Dermis microvascular lymphatic vessel endothelial cell (primary cell): Measurements from ENCODE around the gene ELOVL2. TPM values are rescaled to one million over a fixed set of nuclear protein-coding genes. Genes with fewer than 3 reads are reported as not detected.
"Not testable (repeated sequence)": the region's sequence is repeated elsewhere in the genome, so short reads cannot be mapped to it uniquely, and the experiment has no call there.

ENCODE experiments used
- DNase-seq, 2 donors: peaks; one replicate each; pipeline versions ENCODE4 v3.0.0 to v3.0.0-alpha.2; 2010; ENCODE audit warnings: low read depth in 2 of 2
- total RNA-seq: library from RNA; depleted of rRNA; stranded (reverse); fragments of >200 nt; gene quantifications from 2 replicates; pipeline ENCODE4 v1.2.1, GENCODE V29; 2014

Gene ELOVL2
- total RNA-seq, 1 donor from 2014 or later: not detected

DNA sequence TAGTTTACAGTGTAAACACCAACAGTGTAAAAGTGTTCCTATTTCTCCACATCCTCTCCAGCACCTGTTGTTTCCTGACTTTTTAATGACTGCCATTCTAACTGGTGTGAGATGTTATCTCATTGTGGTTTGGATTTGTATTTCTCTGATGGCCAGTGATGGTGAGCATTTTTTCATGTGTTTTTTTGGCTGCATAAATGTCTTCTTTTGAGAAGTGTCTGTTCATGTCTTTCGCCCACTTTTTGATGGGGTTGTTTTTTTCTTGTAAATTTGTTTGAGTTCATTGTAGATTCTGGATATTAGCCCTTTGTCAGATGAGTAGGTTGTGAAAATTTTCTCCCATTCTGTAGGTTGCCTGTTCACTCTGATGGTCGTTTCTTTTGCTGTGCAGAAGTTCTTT lies 59.1 kb downstream of the ELOVL2 start:
- not testable (repeated sequence) for DNase-seq

DNA sequence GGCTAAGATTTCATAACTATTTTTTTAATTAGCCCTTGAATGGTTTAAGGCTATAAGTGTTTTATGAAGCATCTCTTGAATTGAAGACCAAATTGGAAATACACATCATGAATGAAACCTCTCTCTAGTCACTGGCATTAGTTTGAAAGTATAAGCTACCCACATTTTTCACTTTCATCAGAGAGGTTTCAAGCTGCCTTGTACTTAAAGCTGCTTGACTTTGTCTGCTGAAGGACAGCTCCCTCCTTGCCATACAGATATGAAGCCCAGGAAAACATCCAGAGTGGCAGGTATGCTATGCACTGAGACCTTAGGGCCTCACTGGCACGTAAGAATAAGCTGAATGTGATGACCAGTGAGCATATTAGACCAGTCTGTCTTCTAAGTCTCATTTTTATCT lies 62.7 kb downstream of the ELOVL2 start:
- DNase-seq: no peak

DNA sequence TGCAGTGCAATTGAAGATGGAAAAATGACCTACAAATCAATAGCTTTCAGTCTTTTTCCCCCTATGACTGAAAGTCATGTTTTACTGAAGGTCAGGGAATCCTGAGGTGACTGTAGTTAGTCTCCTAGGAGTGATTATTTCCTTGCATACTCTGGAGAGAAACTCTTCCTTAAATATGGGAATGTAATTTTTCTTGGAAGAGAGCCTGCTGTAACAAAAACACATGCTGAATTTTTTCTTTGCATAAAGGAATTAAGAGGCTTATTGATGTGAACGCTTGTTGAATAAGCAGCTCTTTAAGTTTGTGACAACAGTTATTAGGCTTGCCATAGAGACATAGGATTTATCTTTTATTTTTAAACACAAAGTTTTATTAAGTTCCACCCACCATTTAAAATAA lies 64.5 kb downstream of the ELOVL2 start:
- DNase-seq: no peak

DNA sequence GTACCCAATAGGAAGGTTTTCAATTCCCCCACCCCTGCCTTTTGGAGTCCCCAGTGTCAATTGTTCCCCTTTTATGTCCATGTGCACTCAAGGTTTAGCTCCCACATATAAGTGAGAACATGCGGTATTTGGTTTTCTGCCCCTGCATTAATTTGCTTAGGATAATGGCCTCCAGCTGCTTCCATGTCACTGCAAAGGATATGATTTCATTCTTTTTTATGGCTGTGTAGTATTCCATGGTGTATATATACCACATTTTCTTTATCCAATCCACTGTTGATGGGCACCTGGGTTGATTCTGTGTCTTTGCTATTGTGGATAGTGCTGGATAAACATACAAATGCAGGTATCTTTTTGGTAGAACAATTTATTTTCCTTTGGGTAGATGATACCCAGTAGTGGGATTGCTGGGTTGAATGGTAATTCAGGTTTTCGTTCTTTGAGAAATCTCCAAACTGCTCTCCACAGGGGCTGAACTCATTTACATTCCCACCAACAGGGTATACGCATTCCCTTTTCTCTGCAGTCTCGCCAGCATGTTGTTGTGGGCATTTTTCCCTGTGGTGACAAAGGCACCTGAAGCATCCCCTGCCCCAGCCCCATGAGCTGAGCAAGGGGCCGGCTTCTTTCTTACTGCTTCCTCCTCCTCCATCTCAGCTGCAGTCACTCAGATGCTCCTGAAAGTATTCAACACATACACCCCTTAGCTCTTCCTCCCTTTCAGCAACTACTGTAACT lies 66.7 kb downstream of the ELOVL2 start:
- no peak for DNase-seq

DNA sequence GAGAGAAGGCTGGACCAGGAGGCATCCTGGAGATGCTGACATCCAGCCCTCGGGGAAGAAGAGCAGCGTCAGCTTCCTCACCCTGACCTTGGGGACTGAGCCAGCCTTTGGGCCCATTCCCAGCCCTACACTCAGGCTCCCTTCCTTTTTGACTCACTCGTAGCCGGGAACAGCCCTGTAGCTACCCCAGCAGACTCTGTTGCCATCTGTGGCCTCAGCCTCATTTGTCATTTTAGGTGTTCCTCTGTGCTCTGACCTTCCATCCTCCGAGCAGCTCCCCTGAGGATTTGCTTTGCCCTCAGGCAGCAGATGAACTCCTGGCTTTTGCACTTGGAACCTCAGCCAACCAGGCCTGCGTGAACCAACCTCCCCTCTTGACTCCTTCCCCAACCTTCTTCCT lies 67.5 kb downstream of the ELOVL2 start:
- no peak for DNase-seq

DNA sequence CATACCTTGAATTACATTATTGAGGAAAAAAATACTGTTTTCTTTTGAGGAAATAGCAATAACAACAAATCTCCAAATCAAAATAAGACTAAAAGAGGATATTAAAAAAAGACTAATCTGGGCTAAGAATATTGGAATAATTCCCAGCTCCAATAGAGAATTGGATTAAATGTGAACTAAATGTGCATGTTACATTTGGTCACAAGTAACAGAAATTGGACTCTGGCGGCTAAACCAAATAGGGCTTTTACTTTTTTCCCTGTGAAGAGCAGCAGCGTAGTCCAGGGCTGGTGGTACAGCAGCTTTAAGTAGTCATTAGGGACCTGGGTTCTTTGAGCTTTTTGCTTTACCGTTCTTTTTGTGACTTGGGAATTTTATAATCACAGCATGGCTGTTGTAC lies 71.9 kb downstream of the ELOVL2 start:
- DNase-seq: no peak

DNA sequence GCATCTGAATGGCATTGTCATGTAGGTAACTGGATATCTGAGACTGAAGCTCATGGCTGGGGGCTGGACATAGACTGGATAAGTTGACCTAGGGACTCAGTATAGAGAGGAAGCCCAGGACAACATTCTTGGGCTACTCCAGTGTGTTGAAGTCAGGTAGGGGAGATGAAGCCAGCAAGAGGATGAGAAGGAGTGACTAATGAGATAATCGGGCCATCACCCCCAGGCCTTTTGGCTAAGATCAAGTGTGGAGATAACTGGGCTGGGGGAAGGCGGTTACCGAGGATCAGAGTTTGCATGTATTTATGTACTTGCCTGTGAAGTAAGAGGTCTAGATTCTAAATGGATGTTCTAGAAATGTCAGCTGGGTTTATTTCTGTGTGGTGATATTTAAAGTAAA lies 73.4 kb downstream of the ELOVL2 start:
- DNase-seq: no peak

DNA sequence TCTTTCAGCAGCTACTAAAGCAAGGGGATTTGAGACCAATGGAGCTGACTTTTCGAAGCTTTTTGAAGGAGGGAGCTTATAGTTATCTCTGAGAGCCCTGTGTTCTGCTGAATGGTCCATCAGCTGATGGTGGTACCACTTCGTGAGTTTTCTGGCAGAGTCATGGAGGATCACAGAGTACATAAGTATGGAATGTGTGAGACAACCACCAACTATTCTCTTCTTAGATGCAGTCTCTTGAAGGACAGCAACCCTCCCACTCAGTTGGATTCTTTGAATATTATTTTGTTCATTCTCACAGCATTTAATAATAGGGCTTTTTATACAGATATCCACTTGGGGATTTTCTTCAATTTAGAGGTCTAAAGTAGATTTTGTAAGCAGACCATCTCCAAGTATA lies 75.3 kb downstream of the ELOVL2 start:
- DNase-seq: no peak

DNA sequence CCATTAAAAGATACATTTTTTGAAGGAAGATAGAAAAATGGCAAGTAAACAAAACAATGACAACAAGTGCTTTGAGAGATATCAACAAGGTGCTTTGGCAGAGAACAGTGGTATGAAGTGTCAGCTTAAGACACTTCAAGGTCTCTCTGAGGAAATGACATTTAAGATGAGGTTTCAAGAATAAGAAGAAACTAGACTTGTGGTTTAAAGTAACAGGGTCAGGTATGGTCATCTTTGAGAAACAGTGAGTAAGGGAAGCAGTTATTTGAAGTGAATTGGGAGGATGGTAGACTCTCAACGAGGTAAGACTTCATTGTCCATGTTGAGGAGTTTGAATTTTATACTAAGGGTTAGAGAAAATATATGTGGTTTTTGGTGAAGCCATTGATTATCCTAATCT lies 79.4 kb downstream of the ELOVL2 start:
- DNase-seq: no peak

DNA sequence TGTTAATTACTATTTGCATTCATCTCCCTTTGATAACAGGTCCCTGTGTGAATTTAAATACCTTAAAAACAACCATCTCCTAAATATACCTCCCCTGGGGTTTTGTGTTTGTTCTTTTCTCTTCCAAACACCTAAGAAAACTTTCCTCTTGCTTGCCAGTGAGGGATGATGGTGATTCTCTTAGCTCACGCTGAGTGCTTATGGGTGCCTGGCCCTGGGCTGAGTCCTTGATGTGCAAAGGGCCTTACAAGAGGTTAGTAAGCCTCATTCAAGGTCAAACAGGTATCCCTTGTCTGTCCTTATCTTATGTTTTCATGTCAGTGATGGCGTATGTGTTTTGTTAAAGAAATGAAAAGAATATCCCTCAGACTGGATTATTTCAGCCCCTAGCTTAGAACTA lies 81.0 kb downstream of the ELOVL2 start:
- no peak for DNase-seq

DNA sequence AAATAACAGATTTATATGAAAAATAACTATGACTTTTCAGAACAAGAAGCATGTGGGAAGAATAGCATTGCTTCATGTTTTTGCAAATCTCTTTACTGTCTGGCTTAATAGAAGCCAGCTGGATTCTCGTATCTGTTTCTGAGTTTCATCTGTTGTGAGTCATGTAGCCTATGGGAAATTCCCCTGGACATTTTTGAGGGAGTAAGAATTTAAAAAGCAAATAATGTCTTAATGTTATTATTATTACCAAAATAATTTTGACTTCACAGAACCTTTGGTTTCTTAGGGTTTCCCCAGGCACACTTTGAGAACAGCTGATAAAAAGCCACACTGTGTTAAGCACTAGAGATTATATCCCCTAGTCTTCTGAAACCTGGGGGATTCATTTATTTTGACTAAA lies 81.4 kb downstream of the ELOVL2 start:
- peak in 1 of 2 donors; percentile 7 for DNase-seq

DNA sequence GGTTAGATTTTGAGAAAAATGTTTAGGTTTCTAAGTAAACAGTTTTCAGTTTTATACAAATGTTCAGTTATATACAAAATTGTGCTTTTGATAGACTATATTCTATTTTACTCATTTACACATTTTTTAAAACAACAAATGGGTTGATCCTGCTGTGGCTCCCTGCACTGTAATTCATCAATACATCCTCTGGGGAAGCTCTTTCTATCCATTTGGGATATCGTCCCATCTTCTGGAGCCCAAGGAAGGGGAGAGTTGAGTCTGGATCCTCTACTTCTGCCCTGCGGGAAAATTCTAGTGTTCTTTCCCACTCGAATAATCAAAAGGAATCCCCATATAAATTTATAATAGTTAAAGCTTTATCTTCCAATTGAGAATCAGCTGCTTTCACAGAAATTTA lies 82.3 kb downstream of the ELOVL2 start:
- no peak for DNase-seq

DNA sequence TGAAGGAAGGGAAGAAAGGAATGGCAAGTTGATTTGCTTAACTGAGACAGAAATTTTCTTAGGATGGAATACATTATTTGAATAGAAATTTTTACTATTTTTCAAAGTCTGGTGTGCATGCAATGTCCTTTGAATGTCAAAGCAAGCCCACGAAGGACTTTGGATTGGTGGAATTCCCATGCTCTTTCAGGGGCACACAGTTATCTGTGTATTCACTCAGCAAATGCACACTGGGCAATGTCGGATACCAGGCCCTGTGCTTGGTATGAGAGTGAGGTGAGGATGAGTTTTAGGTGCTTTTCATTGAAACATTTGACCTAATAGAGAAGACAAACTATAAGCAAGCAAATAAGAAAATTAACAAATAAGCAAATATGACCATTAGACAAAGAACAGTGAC lies 83.9 kb downstream of the ELOVL2 start:
- no peak for DNase-seq

DNA sequence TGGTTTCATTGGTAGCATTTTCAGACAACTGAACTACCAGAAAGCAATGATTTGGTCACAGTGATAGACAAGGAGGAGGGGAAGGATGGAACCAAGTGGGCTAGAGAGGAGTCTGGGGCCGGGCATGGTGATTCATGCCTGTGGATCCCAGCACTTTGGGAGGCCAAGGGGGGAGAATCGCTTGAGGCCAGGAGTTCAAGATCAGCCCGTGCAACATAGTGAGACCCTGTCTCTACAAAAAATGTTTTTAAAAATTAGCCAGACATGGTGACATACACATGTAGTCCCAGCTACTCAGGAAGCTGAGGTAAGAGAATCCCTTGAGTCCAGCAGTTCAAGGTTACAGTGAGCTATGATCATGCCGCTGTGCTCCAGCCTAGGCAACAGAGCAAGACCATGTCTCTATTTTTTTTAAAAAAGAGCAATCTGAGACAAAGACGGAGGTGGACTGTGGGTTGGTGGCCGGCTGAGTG lies 86.7 kb downstream of the ELOVL2 start:
- DNase-seq: no peak

DNA sequence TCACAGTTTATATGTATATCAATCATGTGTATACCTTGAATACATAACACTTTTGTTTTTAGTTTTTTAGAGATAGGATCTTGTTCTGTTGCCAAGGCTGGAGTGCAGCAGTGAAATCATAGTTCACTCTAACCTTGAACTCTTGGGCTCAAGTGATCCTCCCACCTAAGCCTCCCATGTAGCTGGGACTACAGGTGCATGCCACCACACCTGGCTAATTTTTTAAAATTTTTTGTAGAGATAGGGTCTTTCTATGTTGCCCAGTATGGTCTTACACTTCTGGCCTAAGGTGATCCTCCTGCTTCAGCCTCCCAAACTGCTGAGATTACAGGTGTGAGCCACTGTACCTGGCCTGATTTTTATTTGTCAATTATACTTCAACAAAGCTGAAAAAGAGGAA lies 87.3 kb downstream of the ELOVL2 start:
- DNase-seq: no peak

DNA sequence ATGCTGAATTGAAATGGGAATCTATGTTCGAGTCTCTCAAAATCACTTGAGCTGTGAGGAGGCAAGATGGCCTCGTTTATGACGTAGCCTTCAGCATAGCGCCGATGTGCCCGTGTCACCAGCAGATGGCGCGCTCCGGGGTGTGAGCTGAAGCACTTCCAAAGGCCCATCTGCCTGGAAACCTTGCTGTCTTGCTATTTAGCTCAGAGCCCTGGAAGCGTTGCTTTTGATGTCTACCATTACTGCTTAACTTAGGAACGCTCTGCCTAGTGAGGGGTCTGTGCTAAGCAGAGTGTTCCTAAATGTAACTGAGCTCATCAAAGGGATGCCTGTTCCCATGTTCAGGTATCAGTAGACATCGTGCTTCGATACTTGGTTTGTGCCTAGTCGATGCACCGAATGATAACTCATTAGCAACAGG lies 89.5 kb downstream of the ELOVL2 start:
- peak; percentile 45 to 70 for DNase-seq

DNA sequence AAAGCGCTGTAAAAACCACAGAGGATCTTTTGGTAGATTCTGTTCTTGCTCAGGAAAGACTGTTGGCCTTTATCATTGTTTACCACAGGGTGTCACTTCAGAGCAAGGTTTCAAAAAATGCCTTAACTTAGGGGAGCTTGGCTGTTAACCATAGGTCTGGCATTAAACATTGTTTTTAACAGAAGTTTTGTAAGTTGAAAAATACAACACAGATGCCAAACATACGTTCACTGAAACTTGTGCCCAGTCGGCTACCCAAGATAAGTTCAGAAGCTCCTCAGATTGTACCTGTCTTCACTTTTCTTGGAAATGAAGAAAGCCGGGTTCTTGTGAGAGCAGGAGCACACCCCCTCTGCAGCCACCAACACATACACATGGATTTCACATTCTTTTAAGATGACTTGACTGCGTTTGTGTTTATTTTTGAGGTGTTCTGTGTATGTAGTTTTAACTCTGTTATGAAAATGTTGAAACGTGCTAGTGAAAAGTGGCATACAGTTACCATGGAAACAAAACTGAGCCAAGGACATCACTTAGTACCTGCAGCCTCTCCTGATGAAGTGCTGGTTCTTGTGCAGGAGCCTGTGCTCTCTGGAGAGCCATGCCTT lies 92.3 kb downstream of the ELOVL2 start:
- DNase-seq: peak; percentile 20 to 27

DNA sequence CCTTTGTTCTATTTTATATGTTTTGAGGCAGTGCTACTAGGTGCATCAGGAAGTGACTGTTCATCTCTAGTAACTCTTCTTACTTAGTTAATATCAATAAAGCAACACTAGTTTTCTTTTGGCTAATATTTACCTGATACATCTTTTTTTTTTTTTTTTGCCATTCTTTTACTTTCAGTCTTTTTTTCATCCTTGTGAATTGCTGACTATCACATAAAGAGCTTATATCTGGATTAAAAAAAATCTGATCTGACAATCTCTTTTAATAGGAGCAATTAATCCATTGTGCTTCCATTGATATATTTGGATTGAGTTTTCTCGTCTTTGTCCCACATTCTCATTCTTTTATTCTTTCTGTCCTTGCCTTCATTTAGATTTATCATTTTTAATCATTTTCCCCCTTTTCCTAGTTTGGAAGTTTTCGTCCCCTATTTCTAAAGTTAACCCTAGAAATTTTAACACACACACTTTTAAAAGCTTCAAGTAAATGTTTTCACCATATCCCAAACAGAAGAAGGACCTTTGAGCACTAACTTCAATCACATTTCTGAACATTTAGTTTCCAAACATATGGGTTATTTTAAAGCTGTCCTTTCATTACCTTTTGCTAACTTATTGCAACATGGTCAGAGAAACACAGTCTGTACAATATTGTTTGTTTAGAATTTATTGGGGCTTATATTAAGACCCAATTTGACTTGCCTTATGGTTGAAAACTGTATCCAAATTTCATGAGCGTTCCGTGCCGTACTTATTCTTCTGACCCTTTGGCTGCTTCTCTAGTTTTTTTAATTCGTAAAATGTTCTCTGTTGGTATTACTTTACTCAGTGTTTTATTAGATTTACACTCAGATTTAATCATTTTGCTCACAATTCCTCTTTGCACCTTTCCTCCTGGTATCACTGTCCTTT lies 94.3 kb downstream of the ELOVL2 start:
- no peak for DNase-seq

DNA sequence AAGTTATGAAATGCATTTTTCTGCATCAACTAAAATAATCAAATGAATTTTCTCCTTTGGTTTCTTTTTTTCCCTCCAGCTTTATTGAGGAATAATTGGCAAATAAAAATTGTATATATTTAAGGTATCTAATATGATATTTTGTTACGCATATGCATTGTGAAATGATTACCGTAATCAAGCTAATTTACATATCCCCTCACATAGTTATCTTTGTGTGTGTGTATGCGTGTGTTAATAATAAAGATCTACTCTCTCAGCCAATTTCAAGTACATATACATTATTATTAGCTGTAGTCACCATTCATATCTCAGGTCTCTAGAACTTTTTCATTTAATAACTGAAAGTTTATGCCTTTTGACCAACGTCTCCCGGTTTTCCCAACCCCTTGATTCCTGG lies 96.1 kb downstream of the ELOVL2 start:
- no peak for DNase-seq

DNA sequence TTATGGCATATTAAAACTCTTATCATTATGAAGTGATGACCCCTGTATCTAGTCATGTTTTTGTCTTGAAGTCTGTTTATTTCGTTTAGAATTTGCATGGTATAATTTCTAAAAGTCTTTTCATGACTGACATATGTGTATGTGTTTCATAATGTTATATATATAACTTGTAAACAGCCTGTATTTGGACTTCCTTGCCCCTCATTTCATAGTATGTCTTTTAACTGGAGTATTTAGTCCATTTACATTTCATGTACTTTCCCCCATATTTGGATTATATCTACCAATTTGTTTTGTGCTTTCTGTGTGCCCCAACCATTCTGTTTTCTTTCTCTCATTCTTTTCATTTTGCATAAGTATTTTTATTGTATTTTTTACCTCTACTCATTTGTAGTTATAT lies 98.3 kb downstream of the ELOVL2 start:
- DNase-seq: no peak

DNA sequence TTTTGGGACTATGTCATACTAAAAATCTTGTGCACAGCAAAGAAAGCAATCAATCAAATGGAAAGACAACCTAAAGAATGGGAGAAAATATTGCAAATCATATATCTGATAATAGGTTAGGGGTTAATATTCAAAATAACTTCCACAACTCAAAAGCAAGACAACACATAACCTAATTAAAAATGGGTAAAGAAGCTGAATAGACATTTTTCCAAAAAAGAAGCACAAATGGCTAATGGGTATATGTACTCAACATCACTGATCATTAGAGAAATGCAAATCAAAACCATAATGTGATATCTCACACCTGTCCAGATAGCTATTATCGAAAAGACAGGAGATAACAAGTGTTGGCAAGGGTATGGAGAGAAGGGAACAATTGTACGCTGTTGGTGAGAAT lies 104.3 kb downstream of the ELOVL2 start:
- no peak for DNase-seq

DNA sequence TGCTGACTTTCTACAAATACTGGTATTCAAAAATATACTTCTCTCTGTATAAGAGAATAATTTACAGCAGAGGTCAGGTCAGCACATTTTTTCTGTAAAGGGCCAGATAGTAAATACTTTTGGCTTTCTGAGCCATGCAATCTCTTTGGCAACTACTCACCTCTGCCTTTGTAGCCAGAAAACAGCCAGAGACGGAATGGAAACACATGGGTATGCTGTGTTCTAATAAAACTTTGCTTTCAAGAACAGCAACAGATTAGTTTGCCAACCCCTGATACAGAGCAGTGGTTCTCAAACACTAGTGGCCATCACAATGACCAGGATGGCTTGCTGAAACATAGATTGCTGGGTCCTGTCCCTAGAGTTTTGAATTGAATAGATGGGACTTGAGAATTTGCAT lies 111.0 kb downstream of the ELOVL2 start:
- DNase-seq: no peak
